Nephron (organoid): ENCODE results near the gene CRYBG3.

ENCODE experiments used
- H3K27ac Mint-ChIP-seq, 3 experiments: 2 replicates each; pipeline ENCODE4 v1.8.0; 2020; ENCODE audit warnings: mixed read lengths in 3 of 3, mild to moderate bottlenecking in 2 of 3, moderate library complexity in 1 of 3
- H3K27me3 Mint-ChIP-seq: 2 replicates; pipeline ENCODE4 v1.8.0; 2021; ENCODE audit warnings: low read depth, mild to moderate bottlenecking, moderate library complexity, mixed read lengths
- H3K36me3 Mint-ChIP-seq: 2 replicates; pipeline ENCODE4 v1.8.0; 2020; ENCODE audit warnings: low read depth, mixed read lengths
- H3K4me1 Mint-ChIP-seq: 2 replicates; pipeline ENCODE4 v1.8.0; 2020; ENCODE audit warnings: mixed read lengths
- H3K4me3 Mint-ChIP-seq, 3 experiments: 2 replicates each; pipeline ENCODE4 v1.8.0; 2020; ENCODE audit warnings: mild to moderate bottlenecking in 3 of 3, mixed read lengths in 3 of 3, moderate library complexity in 2 of 3
- H3K9me3 Mint-ChIP-seq: 2 replicates; pipeline ENCODE4 v1.8.0; 2020; ENCODE audit warnings: mixed read lengths
- CTCF ChIP-seq, 3 experiments: fragments of 200-600 bp; sonication (generic); IDR thresholded peaks; one replicate each; pipeline ENCODE4 v1.5.0; 2021; ENCODE audit warnings: antibody characterized with exemption in 3 of 3; ENCODE audit not compliant: unreplicated experiment in 3 of 3

Gene CRYBG3

GRCh38 chr3:97862582-97862981 lies 40.8 kb downstream of the CRYBG3 start:
- no peak overlapping the region for H3K27ac Mint-ChIP-seq
- peaks cover 3% of the 10 kb centered on the region for H3K9me3 Mint-ChIP-seq
- no peak for TF ChIP-seq CTCF (IDR thresholded peaks at IDR 0.05; ENCODE audit: unreplicated experiment in 3 of 3)
- H3K4me1 Mint-ChIP-seq = no peaks in the 10 kb centered on the region
- H3K36me3 Mint-ChIP-seq = peaks cover under 1% of the 10 kb centered on the region
- H3K27me3 Mint-ChIP-seq = no peaks in the 10 kb centered on the region
- H3K4me3 Mint-ChIP-seq = no peak overlapping the region

- TF ChIP-seq CTCF (IDR thresholded peaks at IDR 0.05; ENCODE audit: unreplicated experiment in 3 of 3) = no peak
- H3K36me3 Mint-ChIP-seq = no peaks in the 10 kb centered on the region
- H3K27me3 Mint-ChIP-seq = no peaks in the 10 kb centered on the region
- no peak overlapping the region for H3K4me3 Mint-ChIP-seq
- H3K9me3 Mint-ChIP-seq = no peaks in the 10 kb centered on the region
- no peaks in the 10 kb centered on the region for H3K4me1 Mint-ChIP-seq
- H3K27ac Mint-ChIP-seq = no peak overlapping the region
These were observed 41.2 kb downstream of the CRYBG3 start for GRCh38 chr3:97863031-97863430.

GRCh38 chr3:97863775-97864174 lies 42.0 kb downstream of the CRYBG3 start:
- no peaks in the 10 kb centered on the region for H3K9me3 Mint-ChIP-seq
- no peak for TF ChIP-seq CTCF (IDR thresholded peaks at IDR 0.05; ENCODE audit: unreplicated experiment in 3 of 3)
- no peaks in the 10 kb centered on the region for H3K4me1 Mint-ChIP-seq
- no peaks in the 10 kb centered on the region for H3K36me3 Mint-ChIP-seq
- H3K27me3 Mint-ChIP-seq = no peaks in the 10 kb centered on the region
- H3K27ac Mint-ChIP-seq = no peak overlapping the region
- H3K4me3 Mint-ChIP-seq = no peak overlapping the region

GRCh38 chr3:97871186-97871585 lies 49.4 kb downstream of the CRYBG3 start:
- no peaks in the 10 kb centered on the region for H3K4me1 Mint-ChIP-seq
- H3K27me3 Mint-ChIP-seq = no peaks in the 10 kb centered on the region
- peaks cover 36% of the 10 kb centered on the region for H3K36me3 Mint-ChIP-seq
- no peak for TF ChIP-seq CTCF (IDR thresholded peaks at IDR 0.05; ENCODE audit: unreplicated experiment in 3 of 3)
- H3K4me3 Mint-ChIP-seq = no peak overlapping the region
- no peaks in the 10 kb centered on the region for H3K9me3 Mint-ChIP-seq
- H3K27ac Mint-ChIP-seq = no peak overlapping the region

- H3K9me3 Mint-ChIP-seq = no peaks in the 10 kb centered on the region
- H3K4me1 Mint-ChIP-seq = no peaks in the 10 kb centered on the region
- H3K27ac Mint-ChIP-seq = no peak overlapping the region
- no peak for TF ChIP-seq CTCF (IDR thresholded peaks at IDR 0.05; ENCODE audit: unreplicated experiment in 3 of 3)
- H3K36me3 Mint-ChIP-seq = peaks cover 36% of the 10 kb centered on the region
- no peak overlapping the region for H3K4me3 Mint-ChIP-seq
- no peaks in the 10 kb centered on the region for H3K27me3 Mint-ChIP-seq
These were observed 50.2 kb downstream of the CRYBG3 start for GRCh38 chr3:97871801-97872524.

GRCh38 chr3:97872525-97873042 lies 50.8 kb downstream of the CRYBG3 start:
- Mint-ChIP-seq H3K9me3 (no peaks in the 10 kb centered on the region), H3K4me3 (no peak overlapping the region), H3K36me3 (peaks cover 39% of the 10 kb centered on the region), H3K27me3 (no peaks in the 10 kb centered on the region), H3K4me1 (no peaks in the 10 kb centered on the region), H3K27ac (no peak overlapping the region)
- no peak for TF ChIP-seq CTCF (IDR thresholded peaks at IDR 0.05; ENCODE audit: unreplicated experiment in 3 of 3)
